ENCODE results near the gene PIF1. TPM values are rescaled to one million over a fixed set of nuclear protein-coding genes. Genes with fewer than 3 reads are reported as not detected.

The PIF1 gene
- total RNA-seq, 1 experiment from 2014 or later = 43.5 TPM

GRCh38 chr15:64774629-64775493 lies 50.6 kb downstream of the PIF1 start:
- CTCF ChIA-PET = no interaction called here
- H3K4me1 ChIP-seq (ENCODE audit: insufficient read depth, low read length) = no peaks in the 10 kb centered on the region
- peaks cover 13% of the 10 kb centered on the region for H3K27me3 ChIP-seq (ENCODE audit: low read length)
- POLR2A ChIA-PET (ENCODE audit: unreplicated experiment) = no interaction called here
- intact Hi-C loops (cut with micrococcal nuclease) = no loop called here
- DNase-seq = no peak
- H3K9me3 ChIP-seq (ENCODE audit: low read length) = no peaks in the 10 kb centered on the region
- no peak for TF ChIP-seq CTCF (conservative IDR thresholded peaks at IDR 0.05; ENCODE audit: low read depth, low read length)
- TF ChIP-seq EZH2 (IDR thresholded peaks at IDR 0.05; ENCODE audit: low read length, unreplicated experiment) = no peak
- no peak for TF ChIP-seq EZH2phosphoT487 (IDR thresholded peaks at IDR 0.05; ENCODE audit: borderline replicate concordance, low read length)
- ATAC-seq = peak; percentile 42
- no peaks in the 10 kb centered on the region for H3F3A ChIP-seq (ENCODE audit: low read length, unreplicated experiment)
- no peaks in the 10 kb centered on the region for H3K9me2 ChIP-seq (replicated peaks; ENCODE audit: low read length)
- no peak overlapping the region for H2AFZ ChIP-seq (ENCODE audit: low read length)
- H3K27ac ChIP-seq (ENCODE audit: low read length) = no peak overlapping the region
- BruUV-seq (replicated peaks) = no TSS peak
- peak overlapping the region; percentile 53 for H3K4me3 ChIP-seq (ENCODE audit: low read length)
- H3K9ac ChIP-seq (ENCODE audit: low read length) = no peak overlapping the region
- no peaks in the 10 kb centered on the region for H4K20me1 ChIP-seq (ENCODE audit: low read length)
- no peaks in the 10 kb centered on the region for H3K79me2 ChIP-seq (ENCODE audit: low read length)
- no peaks in the 10 kb centered on the region for H3K36me3 ChIP-seq (ENCODE audit: low read depth, low read length)
- peak overlapping the region; percentile 67 for H3K4me2 ChIP-seq (ENCODE audit: low read length)

GRCh38 chr15:64774037-64774628 lies 51.3 kb downstream of the PIF1 start:
- ATAC-seq (no peak), DNase-seq (no peak)
- Histone ChIP-seq H4K20me1 (ENCODE audit: low read length) (no peaks in the 10 kb centered on the region), H3K79me2 (ENCODE audit: low read length) (no peaks in the 10 kb centered on the region), H3K27me3 (ENCODE audit: low read length) (peaks cover 13% of the 10 kb centered on the region), H2AFZ (ENCODE audit: low read length) (no peak overlapping the region), H3K4me2 (ENCODE audit: low read length) (no peak overlapping the region), H3K9ac (ENCODE audit: low read length) (no peak overlapping the region), H3K4me1 (ENCODE audit: insufficient read depth, low read length) (no peaks in the 10 kb centered on the region), H3K9me3 (ENCODE audit: low read length) (no peaks in the 10 kb centered on the region), H3K9me2 (replicated peaks; ENCODE audit: low read length) (no peaks in the 10 kb centered on the region), H3K36me3 (ENCODE audit: low read depth, low read length) (no peaks in the 10 kb centered on the region), H3K4me3 (ENCODE audit: low read length) (no peak overlapping the region), H3K27ac (ENCODE audit: low read length) (no peak overlapping the region), H3F3A (ENCODE audit: low read length, unreplicated experiment) (no peaks in the 10 kb centered on the region)
- CTCF ChIA-PET = no interaction called here
- BruUV-seq (replicated peaks) = no TSS peak
- intact Hi-C loops (cut with micrococcal nuclease) = no loop called here
- TF ChIP-seq EZH2phosphoT487 (IDR thresholded peaks at IDR 0.05; ENCODE audit: borderline replicate concordance, low read length) (no peak), CTCF (conservative IDR thresholded peaks at IDR 0.05; ENCODE audit: low read depth, low read length) (no peak), EZH2 (IDR thresholded peaks at IDR 0.05; ENCODE audit: low read length, unreplicated experiment) (no peak)
- POLR2A ChIA-PET (ENCODE audit: unreplicated experiment) = no interaction called here

GRCh38 chr15:64773606-64774005 lies 51.8 kb downstream of the PIF1 start:
- Histone ChIP-seq H3K9me2 (replicated peaks; ENCODE audit: low read length) (no peaks in the 10 kb centered on the region), H3K27me3 (ENCODE audit: low read length) (peaks cover 13% of the 10 kb centered on the region), H3K27ac (ENCODE audit: low read length) (no peak overlapping the region), H3K9ac (ENCODE audit: low read length) (no peak overlapping the region), H3K4me1 (ENCODE audit: insufficient read depth, low read length) (no peaks in the 10 kb centered on the region), H3K4me3 (ENCODE audit: low read length) (no peak overlapping the region), H3K4me2 (ENCODE audit: low read length) (no peak overlapping the region), H3K9me3 (ENCODE audit: low read length) (no peaks in the 10 kb centered on the region), H3K79me2 (ENCODE audit: low read length) (no peaks in the 10 kb centered on the region), H3F3A (ENCODE audit: low read length, unreplicated experiment) (no peaks in the 10 kb centered on the region), H3K36me3 (ENCODE audit: low read depth, low read length) (no peaks in the 10 kb centered on the region), H4K20me1 (ENCODE audit: low read length) (no peaks in the 10 kb centered on the region), H2AFZ (ENCODE audit: low read length) (no peak overlapping the region)
- no TSS peak for BruUV-seq (replicated peaks)
- TF ChIP-seq EZH2 (IDR thresholded peaks at IDR 0.05; ENCODE audit: low read length, unreplicated experiment) (no peak), CTCF (conservative IDR thresholded peaks at IDR 0.05; ENCODE audit: low read depth, low read length) (no peak), EZH2phosphoT487 (IDR thresholded peaks at IDR 0.05; ENCODE audit: borderline replicate concordance, low read length) (no peak)
- CTCF ChIA-PET = no interaction called here
- ATAC-seq = no peak
- DNase-seq = no peak
- POLR2A ChIA-PET (ENCODE audit: unreplicated experiment) = no interaction called here
- intact Hi-C loops (cut with micrococcal nuclease) = no loop called here
